ENCODE data around the gene LTB4R.

LTB4R gene

GRCh38 chr14:24323341-24323740, 12.0 kb downstream of the LTB4R start:
- DNase-seq (ENCODE audit: low read depth): no peak

GRCh38 chr14:24324024-24324423, 12.7 kb downstream of the LTB4R start:
- no peak for DNase-seq (ENCODE audit: low read depth)

GRCh38 chr14:24325041-24325530, 13.8 kb downstream of the LTB4R start:
- no peak for DNase-seq (ENCODE audit: low read depth)

GRCh38 chr14:24325963-24326362, 14.7 kb downstream of the LTB4R start:
- DNase-seq (ENCODE audit: low read depth): no peak

GRCh38 chr14:24327303-24327702, 16.0 kb downstream of the LTB4R start:
- no peak for DNase-seq (ENCODE audit: low read depth)

- peak; percentile 46 for DNase-seq (ENCODE audit: low read depth)
Observed at GRCh38 chr14:24327914-24328313, 16.6 kb downstream of the LTB4R start.

- no peak for DNase-seq (ENCODE audit: low read depth)
Observed at GRCh38 chr14:24329073-24329663, 17.9 kb downstream of the LTB4R start.

- no peak for DNase-seq (ENCODE audit: low read depth)
Observed at GRCh38 chr14:24329736-24330135, 18.4 kb downstream of the LTB4R start.

- DNase-seq (ENCODE audit: low read depth): no peak
Observed at GRCh38 chr14:24330973-24331674, 19.8 kb downstream of the LTB4R start.

GRCh38 chr14:24331731-24332267, 20.5 kb downstream of the LTB4R start:
- no peak for DNase-seq (ENCODE audit: low read depth)

- DNase-seq (ENCODE audit: low read depth): peak; percentile 70
Observed at GRCh38 chr14:24332268-24332993, 21.1 kb downstream of the LTB4R start.

- DNase-seq (ENCODE audit: low read depth): no peak
Observed at GRCh38 chr14:24334431-24335291, 23.4 kb downstream of the LTB4R start, which contains the start of gene ADCY4. Gene ADCY4, minus strand, starts transcription at chr14:24335071. Its CDS starts 419 bp downstream, at chr14:24334652.

GRCh38 chr14:24335461-24336171, 24.3 kb downstream of the LTB4R start:
- peak; percentile 54 for DNase-seq (ENCODE audit: low read depth)

- no peak for DNase-seq (ENCODE audit: low read depth)
Observed at GRCh38 chr14:24337144-24337823, 26.0 kb downstream of the LTB4R start.

- no peak for DNase-seq (ENCODE audit: low read depth)
Observed at GRCh38 chr14:24337824-24338175, 26.5 kb downstream of the LTB4R start.

GRCh38 chr14:24338843-24339242, 27.5 kb downstream of the LTB4R start:
- no peak for DNase-seq (ENCODE audit: low read depth)

GRCh38 chr14:24339284-24340151, 28.2 kb downstream of the LTB4R start, which contains the start of gene RIPK3:
Gene RIPK3, minus strand, starts transcription at chr14:24339991. Its CDS starts 165 bp downstream, at chr14:24339826.
- DNase-seq (ENCODE audit: low read depth): no peak

- no peak for DNase-seq (ENCODE audit: low read depth)
Observed at GRCh38 chr14:24340606-24341005, 29.3 kb downstream of the LTB4R start.

- DNase-seq (ENCODE audit: low read depth): no peak
Observed at GRCh38 chr14:24342889-24343288, 31.6 kb downstream of the LTB4R start.

Measured in EH (cell line).